Gastroesophageal sphincter (tissue), 4 donors: ENCODE measurements around the gene ZNF761. TPM values are rescaled to one million over a fixed set of nuclear protein-coding genes. Genes with fewer than 3 reads are reported as not detected.

Experiments used
- ATAC-seq: fragments of 150-250 bp; one replicate; pipeline ENCODE4 v1.9.1; 2016; ENCODE audit warnings: mild to moderate bottlenecking, moderate library complexity
- H3K27ac ChIP-seq, 4 donors: fragments of 200-600 bp; sonication (generic) in 3 of 4; 1 replicate in 3 of 4; 2 replicates in 1 of 4; pipeline ENCODE4 v1.5.1; 2016 to 2019
- H3K27me3 ChIP-seq: fragments of 200-600 bp; sonication (generic); one replicate; pipeline ENCODE4 v1.5.1; 2019
- H3K36me3 ChIP-seq, 2 donors: fragments of 200-600 bp; sonication (generic); one replicate each; pipeline ENCODE4 v1.5.1; 2019; ENCODE audit warnings: control low read depth in 1 of 2
- H3K4me1 ChIP-seq, 3 donors: fragments of 200-600 bp; sonication (generic); 1 replicate in 2 of 3; 2 replicates in 1 of 3; pipeline ENCODE4 v1.5.1; 2016 to 2019; ENCODE audit warnings: control low read depth in 2 of 3
- H3K4me3 ChIP-seq, 2 donors: fragments of 200-600 bp; sonication (generic); one replicate each; pipeline ENCODE4 v1.5.1; 2019; ENCODE audit warnings: mild to moderate bottlenecking in 1 of 2, moderate library complexity in 1 of 2
- H3K9me3 ChIP-seq, 3 donors: fragments of 200-600 bp; sonication (generic); one replicate each; pipeline ENCODE4 v1.5.1; 2017 to 2019; ENCODE audit warnings: control low read depth in 2 of 3
- EP300 ChIP-seq: sonication (generic); formaldehyde crosslinking; IDR thresholded peaks from one replicate; pipeline ENCODE4 v1.6.1; 2017; ENCODE audit warnings: antibody characterized with exemption, mild to moderate bottlenecking
- POLR2A ChIP-seq, 2 donors: fragments of 450-650 bp; IDR thresholded peaks; one replicate each; pipeline ENCODE4 v1.6.1; 2017; ENCODE audit warnings: antibody characterized with exemption in 2 of 2, mild to moderate bottlenecking in 2 of 2, moderate library complexity in 1 of 2
- POLR2AphosphoS5 ChIP-seq: sonication (generic); formaldehyde crosslinking; IDR thresholded peaks from one replicate; pipeline ENCODE4 v1.6.1; 2017; ENCODE audit warnings: antibody characterized with exemption
- WGBS, 2 donors: methylation state at CpG; one replicate each; pipeline ENCODE4 v1.1.5; 2018; ENCODE audit warnings: low coverage in 1 of 2; 5-methylcytosine and 5-hydroxymethylcytosine counted together
- total RNA-seq, 4 donors: library from RNA; depleted of rRNA; stranded (reverse); fragments of >200 nt; gene quantifications; one replicate each; pipeline ENCODE4 v1.1.0, GENCODE V29; 2016
- TF ChIP-seq, protein P1 (sequence below), 4 experiments: fragments of 200-600 bp in 2 of 4; fragments of 450-650 bp in 2 of 4; sonication (generic) in 1 of 4; IDR thresholded peaks; one replicate each; pipeline ENCODE4 v1.5.1; 2017 to 2019; ENCODE audit warnings: antibody characterized with exemption in 4 of 4, mild to moderate bottlenecking in 2 of 4, moderate library complexity in 2 of 4

ZNF761 gene
- 10 to 100 TPM in 2 of 4 donors, 1 to 10 TPM in 2; 7.5 to 12.8 (median 10.2) TPM for total RNA-seq

- TF ChIP-seq POLR2AphosphoS5, result peak; percentile 90
- TF ChIP-seq EP300, result no peak
- peak; percentile 46 to 70 for TF ChIP-seq POLR2A (IDR thresholded peaks at IDR 0.05)
- TF ChIP-seq, protein P1, sequence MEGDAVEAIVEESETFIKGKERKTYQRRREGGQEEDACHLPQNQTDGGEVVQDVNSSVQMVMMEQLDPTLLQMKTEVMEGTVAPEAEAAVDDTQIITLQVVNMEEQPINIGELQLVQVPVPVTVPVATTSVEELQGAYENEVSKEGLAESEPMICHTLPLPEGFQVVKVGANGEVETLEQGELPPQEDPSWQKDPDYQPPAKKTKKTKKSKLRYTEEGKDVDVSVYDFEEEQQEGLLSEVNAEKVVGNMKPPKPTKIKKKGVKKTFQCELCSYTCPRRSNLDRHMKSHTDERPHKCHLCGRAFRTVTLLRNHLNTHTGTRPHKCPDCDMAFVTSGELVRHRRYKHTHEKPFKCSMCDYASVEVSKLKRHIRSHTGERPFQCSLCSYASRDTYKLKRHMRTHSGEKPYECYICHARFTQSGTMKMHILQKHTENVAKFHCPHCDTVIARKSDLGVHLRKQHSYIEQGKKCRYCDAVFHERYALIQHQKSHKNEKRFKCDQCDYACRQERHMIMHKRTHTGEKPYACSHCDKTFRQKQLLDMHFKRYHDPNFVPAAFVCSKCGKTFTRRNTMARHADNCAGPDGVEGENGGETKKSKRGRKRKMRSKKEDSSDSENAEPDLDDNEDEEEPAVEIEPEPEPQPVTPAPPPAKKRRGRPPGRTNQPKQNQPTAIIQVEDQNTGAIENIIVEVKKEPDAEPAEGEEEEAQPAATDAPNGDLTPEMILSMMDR (IDR thresholded peaks at IDR 0.05), result peak in 3 of 4 experiments; percentile 35 to 54 (median 47)
- no peaks in the 10 kb centered on the region for H3K9me3 ChIP-seq
- peak within 1 kb of the TSS; percentile 45 to 80 (median 70) for H3K27ac ChIP-seq
- 0 to 2% methylated on average over 11 of the region's 46 CpGs for WGBS, 2 donors
- peak; percentile 99 for ATAC-seq
- H3K36me3 ChIP-seq, result peaks cover 0 to 22% of the 10 kb centered on the region in 2 donors
- no peaks in the 10 kb centered on the region for H3K27me3 ChIP-seq
- H3K4me3 ChIP-seq, result peak within 1 kb of the TSS; percentile 67 to 83
- H3K4me1 ChIP-seq, result peaks cover 0 to 17% (median 0%) of the 10 kb centered on the region in 3 donors
These were observed at the start of gene ZNF761 for GRCh38 chr19:53431399-53432087. Gene ZNF761 (plus strand): TSS chr19:53431984. CDS start chr19:53447269, 15,285 bp downstream.

GRCh38 chr19:53388168-53388567 lies 43.6 kb upstream of the ZNF761 start:
- no peak overlapping the region for H3K4me3 ChIP-seq
- TF ChIP-seq, protein P1 (IDR thresholded peaks at IDR 0.05), result no peak
- TF ChIP-seq POLR2AphosphoS5, result no peak
- TF ChIP-seq POLR2A (IDR thresholded peaks at IDR 0.05), result no peak
- TF ChIP-seq EP300, result no peak
- no peak overlapping the region for H3K27ac ChIP-seq
- H3K4me1 ChIP-seq, result no peaks in the 10 kb centered on the region
- peaks cover 0 to 13% (median 0%) of the 10 kb centered on the region in 3 donors for H3K9me3 ChIP-seq
- peaks cover 0 to 22% of the 10 kb centered on the region in 2 donors for H3K36me3 ChIP-seq
- WGBS, 2 donors, result 33 to 35% methylated on average over 1 to 3 of the region's 3 CpGs
- H3K27me3 ChIP-seq, result no peaks in the 10 kb centered on the region
- ATAC-seq, result no peak

GRCh38 chr19:53388904-53389303 lies 42.9 kb upstream of the ZNF761 start:
- Histone ChIP-seq H3K27me3 (no peaks in the 10 kb centered on the region), H3K4me3 (no peak overlapping the region), H3K27ac (no peak overlapping the region), H3K9me3 (peaks cover 0 to 11% (median 0%) of the 10 kb centered on the region in 3 donors), H3K4me1 (peaks cover 0 to 2% (median under 1%) of the 10 kb centered on the region in 3 donors), H3K36me3 (peaks cover 0 to 22% of the 10 kb centered on the region in 2 donors)
- 74 to 88% methylated on average over 4 to 5 of the region's 5 CpGs for WGBS, 2 donors
- ATAC-seq, result no peak
- no peak for TF ChIP-seq POLR2AphosphoS5
- no peak for TF ChIP-seq EP300
- TF ChIP-seq, protein P1 (IDR thresholded peaks at IDR 0.05), result no peak
- TF ChIP-seq POLR2A (IDR thresholded peaks at IDR 0.05), result no peak

- Histone ChIP-seq H3K9me3 (peaks cover 0 to 7% (median 0%) of the 10 kb centered on the region in 3 donors), H3K36me3 (peaks cover 0 to 21% of the 10 kb centered on the region in 2 donors), H3K27ac (no peak overlapping the region), H3K27me3 (no peaks in the 10 kb centered on the region), H3K4me1 (peaks cover 0 to 8% (median 7%) of the 10 kb centered on the region in 3 donors), H3K4me3 (no peak overlapping the region)
- TF ChIP-seq EP300 (no peak), POLR2A (IDR thresholded peaks at IDR 0.05) (no peak), POLR2AphosphoS5 (no peak)
- TF ChIP-seq, protein P1 (IDR thresholded peaks at IDR 0.05), result no peak
- no peak for ATAC-seq
- 56 to 64% methylated on average over 2 to 8 of the region's 8 CpGs for WGBS, 2 donors
These were observed 42.2 kb upstream of the ZNF761 start for GRCh38 chr19:53389571-53389970.

DNA sequence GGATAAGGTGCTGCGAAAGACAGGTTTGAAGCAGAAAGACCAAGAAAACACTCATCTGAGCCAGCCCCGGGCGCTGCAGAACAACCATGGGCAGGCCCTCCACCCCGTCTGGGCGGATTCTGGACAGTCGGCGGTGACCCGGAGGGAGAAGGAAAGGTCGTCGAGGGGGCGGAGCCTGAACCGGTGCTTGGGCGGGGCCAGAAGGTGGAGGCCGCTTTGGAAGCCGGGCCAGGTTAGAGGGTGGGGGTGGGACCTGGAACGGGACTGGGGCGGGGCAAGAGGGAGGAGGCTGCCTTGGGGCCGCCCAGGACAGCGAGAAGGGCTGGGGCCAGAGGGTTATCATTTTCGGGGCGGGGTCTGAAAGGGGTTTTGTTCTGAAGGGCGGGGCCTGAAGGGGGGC lies 41.8 kb upstream of the ZNF761 start:
- H3K4me1 ChIP-seq, result peaks cover 0 to 11% (median 8%) of the 10 kb centered on the region in 3 donors
- WGBS, 2 donors, result 25 to 47% methylated on average over 3 to 5 of the region's 22 CpGs
- H3K9me3 ChIP-seq, result peaks cover 0 to 3% (median 0%) of the 10 kb centered on the region in 3 donors
- ATAC-seq, result no peak
- TF ChIP-seq, protein P1 (IDR thresholded peaks at IDR 0.05), result no peak
- TF ChIP-seq POLR2A (IDR thresholded peaks at IDR 0.05) (no peak), EP300 (no peak), POLR2AphosphoS5 (no peak)
- no peaks in the 10 kb centered on the region for H3K27me3 ChIP-seq
- H3K4me3 ChIP-seq, result no peak overlapping the region
- no peak overlapping the region for H3K27ac ChIP-seq
- H3K36me3 ChIP-seq, result peaks cover 0 to 17% of the 10 kb centered on the region in 2 donors
